Nephron progenitor cell (in vitro differentiated cells): ENCODE results near the gene TPRA1.

Experiments
- DNase-seq: peaks from one replicate; pipeline ENCODE4 v3.0.0; 2021
- H3K27ac Mint-ChIP-seq: 2 replicates; pipeline ENCODE4 v1.8.0; 2021; ENCODE audit warnings: mild to moderate bottlenecking, moderate library complexity, mixed read lengths
- H3K27me3 Mint-ChIP-seq: 2 replicates; pipeline ENCODE4 v1.8.0; 2021; ENCODE audit warnings: mild to moderate bottlenecking, low read depth, mixed read lengths; ENCODE audit not compliant: poor library complexity
- H3K36me3 Mint-ChIP-seq: 2 replicates; pipeline ENCODE4 v1.8.0; 2021; ENCODE audit warnings: low read depth, mixed read lengths
- H3K4me1 Mint-ChIP-seq: 2 replicates; pipeline ENCODE4 v1.8.0; 2021; ENCODE audit warnings: mixed read lengths
- H3K4me3 Mint-ChIP-seq: 2 replicates; pipeline ENCODE4 v1.8.0; 2021; ENCODE audit warnings: mild to moderate bottlenecking, moderate library complexity, mixed read lengths
- H3K9me3 Mint-ChIP-seq: 2 replicates; pipeline ENCODE4 v1.8.0; 2021; ENCODE audit warnings: mild to moderate bottlenecking, moderate library complexity, mixed read lengths
- CTCF ChIP-seq: fragments of 200-600 bp; sonication (generic); IDR thresholded peaks from 2 replicates; pipeline ENCODE4 v1.5.0; 2021; ENCODE audit warnings: antibody characterized with exemption

Gene TPRA1

DNA sequence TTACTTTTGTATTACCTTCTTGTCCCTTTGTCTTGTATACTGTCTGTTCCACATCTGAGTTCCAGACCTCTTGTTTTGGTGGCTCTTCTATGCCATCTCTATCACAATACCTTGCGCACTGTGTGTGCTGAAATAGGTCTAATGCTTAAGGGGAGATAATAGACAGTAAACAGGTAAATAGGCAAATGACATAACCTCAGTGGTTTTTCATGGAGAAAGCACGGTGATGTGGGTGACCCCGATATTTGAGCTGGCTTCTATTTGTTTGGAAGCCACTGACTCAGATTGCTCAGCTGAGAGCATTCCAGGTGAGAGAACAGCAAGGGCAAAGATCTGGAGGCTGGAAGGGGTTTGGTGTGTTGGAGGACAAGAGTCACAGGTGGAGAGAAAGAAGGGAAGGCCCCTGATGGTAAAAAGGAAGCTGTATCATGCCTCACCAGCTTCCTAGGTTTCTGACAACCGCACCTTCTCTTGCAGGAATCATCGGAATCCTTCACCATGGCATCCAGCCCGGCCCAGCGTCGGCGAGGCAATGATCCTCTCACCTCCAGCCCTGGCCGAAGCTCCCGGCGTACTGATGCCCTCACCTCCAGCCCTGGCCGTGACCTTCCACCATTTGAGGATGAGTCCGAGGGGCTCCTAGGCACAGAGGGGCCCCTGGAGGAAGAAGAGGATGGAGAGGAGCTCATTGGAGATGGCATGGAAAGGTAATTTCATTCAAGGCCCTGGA is 8.5 kb upstream of the TPRA1 start:
- DNase-seq, result no peak
- Mint-ChIP-seq H3K9me3 (no peaks in the 10 kb centered on the region), H3K4me1 (peaks cover 61% of the 10 kb centered on the region), H3K4me3 (peak overlapping the region; percentile 90), H3K27ac (peak overlapping the region; percentile 87), H3K36me3 (peaks cover 38% of the 10 kb centered on the region), H3K27me3 (no peaks in the 10 kb centered on the region)
- TF ChIP-seq CTCF, result no peak

- DNase-seq, result no peak
- no peak for TF ChIP-seq CTCF
- H3K4me3 Mint-ChIP-seq, result peak overlapping the region; percentile 90
- peak overlapping the region; percentile 31 for H3K27ac Mint-ChIP-seq
- H3K27me3 Mint-ChIP-seq, result no peaks in the 10 kb centered on the region
- no peaks in the 10 kb centered on the region for H3K9me3 Mint-ChIP-seq
- peaks cover 55% of the 10 kb centered on the region for H3K4me1 Mint-ChIP-seq
- peaks cover 30% of the 10 kb centered on the region for H3K36me3 Mint-ChIP-seq
Observed at GRCh38 chr3:127597020-127597771, 6.7 kb upstream of the TPRA1 start.

- Mint-ChIP-seq H3K4me1 (peaks cover 50% of the 10 kb centered on the region), H3K27me3 (no peaks in the 10 kb centered on the region), H3K27ac (no peak overlapping the region), H3K9me3 (no peaks in the 10 kb centered on the region), H3K4me3 (no peak overlapping the region), H3K36me3 (peaks cover 11% of the 10 kb centered on the region)
- no peak for TF ChIP-seq CTCF
- no peak for DNase-seq
Observed at GRCh38 chr3:127595303-127595702, 4.8 kb upstream of the TPRA1 start.

- TF ChIP-seq CTCF, result no peak
- Mint-ChIP-seq H3K36me3 (no peaks in the 10 kb centered on the region), H3K27me3 (peaks cover 3% of the 10 kb centered on the region), H3K4me1 (peaks cover 48% of the 10 kb centered on the region), H3K4me3 (no peak overlapping the region), H3K9me3 (no peaks in the 10 kb centered on the region), H3K27ac (no peak overlapping the region)
- no peak for DNase-seq
Observed at GRCh38 chr3:127593178-127593577, 2.6 kb upstream of the TPRA1 start.

- Mint-ChIP-seq H3K27me3 (peaks cover 3% of the 10 kb centered on the region), H3K27ac (no peak overlapping the region), H3K4me1 (peaks cover 44% of the 10 kb centered on the region), H3K36me3 (peaks cover 2% of the 10 kb centered on the region), H3K9me3 (no peaks in the 10 kb centered on the region), H3K4me3 (peak overlapping the region; percentile 89)
- TF ChIP-seq CTCF, result no peak
- peak; percentile 58 for DNase-seq
Observed at GRCh38 chr3:127590282-127590592, 296 bp downstream of the TPRA1 start.
